T-helper 17 cell (primary cell): ENCODE measurements around the gene GPR17. TPM values are rescaled to one million over a fixed set of nuclear protein-coding genes. Genes with fewer than 3 reads are reported as not detected.

ENCODE experiments used
- ATAC-seq: fragments of 150-1000 bp; cut with Tn5 transposase; 2 replicates; pipeline ENCODE4 v1.10.0; 2021; ENCODE audit warnings: mild to moderate bottlenecking, moderate library complexity
- DNase-seq, 3 donors: peaks; one replicate each; pipeline versions ENCODE4 v3.0.0 to v3.0.0-alpha.2; 2020 to 2021
- H3K9me3 ChIP-seq: one replicate; pipeline ENCODE4 v1.7.0; 2013; ENCODE audit warnings: low read length, mild to moderate bottlenecking; ENCODE audit not compliant: control insufficient read depth, poor library complexity, severe bottlenecking
- H3K27ac Mint-ChIP-seq: one replicate; pipeline ENCODE4 v1.8.0; 2022; ENCODE audit warnings: mild to moderate bottlenecking, moderate library complexity, mixed read lengths
- H3K27me3 Mint-ChIP-seq: one replicate; pipeline ENCODE4 v1.8.0; 2022; ENCODE audit warnings: mixed read lengths
- H3K36me3 Mint-ChIP-seq: one replicate; pipeline ENCODE4 v1.8.0; 2022; ENCODE audit warnings: low read depth, mixed read lengths
- H3K4me1 Mint-ChIP-seq: one replicate; pipeline ENCODE4 v1.8.0; 2022; ENCODE audit warnings: mild to moderate bottlenecking, mixed read lengths
- H3K4me3 Mint-ChIP-seq: one replicate; pipeline ENCODE4 v1.8.0; 2022; ENCODE audit warnings: mild to moderate bottlenecking, moderate library complexity, mixed read lengths
- total RNA-seq, 4 donors: library from RNA in 2 of 4; stranded (reverse) in 2 of 4; gene quantifications; one replicate each; pipeline ENCODE4 v1.2.3 and lab custom pipeline; 2022 to 2026

The GPR17 gene
- total RNA-seq, 2 donors from 2014 or later: not detected

DNA sequence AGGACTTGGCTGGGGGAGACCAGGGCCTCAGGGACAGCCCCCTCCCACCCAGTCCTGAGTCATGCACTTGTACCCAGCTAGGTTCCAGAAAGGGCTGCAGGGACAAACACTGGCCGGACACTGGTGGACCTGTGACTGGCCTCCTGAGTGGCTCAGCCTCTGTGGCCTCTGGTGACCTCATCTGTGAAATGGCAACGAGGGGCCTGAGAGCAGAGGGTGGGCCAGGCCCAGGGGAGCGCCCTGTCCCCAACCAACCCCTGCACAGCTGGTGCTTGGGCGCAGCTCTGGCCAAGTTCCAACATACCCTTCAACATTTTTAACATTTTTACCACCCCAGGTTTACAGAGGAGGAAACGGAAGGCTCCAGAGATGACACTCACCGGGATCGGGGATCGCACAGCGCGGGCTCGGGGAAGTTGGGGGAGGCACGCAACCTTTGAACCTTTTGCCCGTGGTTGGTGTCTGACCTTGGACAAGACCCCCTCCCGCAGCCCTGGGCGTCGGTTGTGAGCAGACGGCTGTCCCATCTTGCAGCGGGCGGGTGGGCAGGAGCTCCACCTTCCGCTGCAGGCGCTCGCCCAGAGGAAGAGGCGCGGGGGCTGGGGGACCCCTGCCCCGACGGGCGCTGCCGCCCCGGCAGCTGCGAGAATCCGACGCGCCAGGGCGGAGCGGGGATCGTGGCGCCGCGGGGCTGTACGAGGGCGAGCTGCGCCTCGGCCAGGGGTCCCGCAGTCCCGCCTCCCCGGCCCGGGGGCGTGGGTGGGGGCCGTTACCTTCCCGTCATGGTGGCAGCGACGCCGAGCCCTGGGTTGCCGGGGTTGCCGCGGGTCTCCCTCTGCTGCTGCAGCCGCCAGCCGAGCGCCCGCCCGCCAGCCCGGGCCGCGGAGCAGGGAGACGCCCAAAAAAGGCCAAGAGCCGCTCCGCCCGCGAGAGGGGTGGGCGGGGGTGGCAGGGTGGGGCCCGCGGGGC, 28.6 kb downstream of the GPR17 start:
- H3K27me3 Mint-ChIP-seq: peaks cover 81% of the 10 kb centered on the region
- DNase-seq (no peak), ATAC-seq (peak; percentile 59)
- H3K9me3 ChIP-seq: no peaks in the 10 kb centered on the region
- peak overlapping the region; percentile 19 for H3K27ac Mint-ChIP-seq
- H3K4me1 Mint-ChIP-seq: peaks cover 16% of the 10 kb centered on the region
- H3K36me3 Mint-ChIP-seq: peaks cover 14% of the 10 kb centered on the region
- H3K4me3 Mint-ChIP-seq: peak overlapping the region; percentile 82

DNA sequence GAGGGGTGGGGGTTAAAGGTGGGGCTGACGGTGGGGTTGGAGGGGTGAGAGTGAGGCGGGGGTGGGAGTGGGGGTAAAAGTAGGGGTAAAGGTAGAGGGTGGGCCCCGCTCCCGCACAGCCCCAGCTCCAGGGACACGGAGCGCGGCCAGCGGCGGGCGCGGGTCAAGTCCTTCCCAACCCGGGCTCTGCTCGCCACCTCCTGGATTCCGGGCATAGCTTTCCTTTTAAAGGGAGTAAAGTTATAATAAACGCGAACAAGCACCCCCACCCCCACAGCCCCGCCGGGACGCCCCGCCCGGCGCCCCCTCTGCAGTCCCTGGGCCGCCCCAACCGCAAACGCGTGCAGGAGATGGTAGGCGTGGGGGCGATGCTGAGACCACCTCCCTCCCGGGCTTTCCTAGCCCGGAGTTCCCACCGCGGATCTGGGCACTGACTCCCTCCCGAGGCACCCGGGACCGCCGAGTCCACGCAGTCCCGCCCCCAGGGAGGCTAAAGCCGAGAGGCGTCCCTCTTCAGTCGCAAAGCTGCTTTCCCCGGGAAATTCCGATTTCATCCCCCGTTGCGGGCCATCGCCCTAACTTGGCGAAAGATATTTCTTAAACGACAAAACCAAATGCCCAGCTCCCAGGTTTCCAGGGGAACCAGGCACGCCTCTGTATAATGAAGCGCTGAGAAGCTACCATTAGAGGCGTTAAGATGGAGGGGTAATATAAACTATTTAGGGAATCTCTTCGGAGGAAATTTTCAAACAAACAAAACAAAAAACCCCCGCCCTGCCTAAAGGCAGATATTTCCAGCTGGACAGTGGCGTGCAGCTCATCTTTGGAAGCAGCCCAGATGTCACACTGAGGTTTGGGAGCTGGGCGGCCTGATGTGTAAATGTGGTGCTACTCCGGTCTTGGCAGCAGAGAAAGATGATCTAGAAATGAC, 29.6 kb downstream of the GPR17 start, which contains the start of gene LIMS2:
LIMS2 (minus strand) TSS at position 200 of the 931 bp plus-strand sequence. CDS start 506 bp downstream, outside the sequence.
- H3K9me3 ChIP-seq: no peaks in the 10 kb centered on the region
- DNase-seq: no peak
- peaks cover 16% of the 10 kb centered on the region for H3K4me1 Mint-ChIP-seq
- no peak for ATAC-seq
- peaks cover 76% of the 10 kb centered on the region for H3K27me3 Mint-ChIP-seq
- H3K36me3 Mint-ChIP-seq: peaks cover 14% of the 10 kb centered on the region
- no peak within 1 kb of the TSS for H3K27ac Mint-ChIP-seq
- peak within 1 kb of the TSS; percentile 82 for H3K4me3 Mint-ChIP-seq

- ATAC-seq (no peak), DNase-seq (no peak)
- H3K9me3 ChIP-seq: no peaks in the 10 kb centered on the region
- Mint-ChIP-seq H3K27ac (no peak overlapping the region), H3K4me3 (peak overlapping the region; percentile 21), H3K4me1 (peaks cover 16% of the 10 kb centered on the region), H3K36me3 (peaks cover 14% of the 10 kb centered on the region), H3K27me3 (peaks cover 69% of the 10 kb centered on the region)
Observed at GRCh38 chr2:127676906-127677305, 31.0 kb downstream of the GPR17 start.

DNA sequence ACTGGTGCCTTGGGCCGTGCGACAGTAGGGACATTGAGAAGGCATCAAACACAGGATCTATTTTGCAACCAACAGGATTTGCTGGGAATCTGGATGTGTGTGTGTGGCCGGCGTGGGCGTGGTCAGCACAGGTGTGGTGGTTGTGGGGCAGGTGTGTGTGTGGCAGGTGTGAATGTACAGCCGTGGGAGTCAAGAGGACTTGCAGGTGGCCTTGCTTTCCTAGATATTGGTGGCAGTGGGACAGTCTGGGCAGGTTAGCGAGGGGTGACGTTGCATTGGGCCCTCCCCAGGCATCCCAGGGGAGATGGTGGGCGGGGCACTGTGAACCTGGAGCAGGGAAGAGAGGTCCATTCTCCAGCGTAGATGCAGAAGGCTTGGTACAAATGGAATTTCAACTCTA, 32.6 kb downstream of the GPR17 start:
- no peak for ATAC-seq
- Mint-ChIP-seq H3K4me1 (peaks cover 11% of the 10 kb centered on the region), H3K27me3 (peaks cover 53% of the 10 kb centered on the region), H3K27ac (no peak overlapping the region), H3K36me3 (peaks cover 9% of the 10 kb centered on the region), H3K4me3 (no peak overlapping the region)
- no peak for DNase-seq
- no peaks in the 10 kb centered on the region for H3K9me3 ChIP-seq

- H3K4me1 Mint-ChIP-seq: peaks cover 9% of the 10 kb centered on the region
- H3K36me3 Mint-ChIP-seq: peaks cover 9% of the 10 kb centered on the region
- no peak for DNase-seq
- H3K9me3 ChIP-seq: no peaks in the 10 kb centered on the region
- H3K4me3 Mint-ChIP-seq: peak overlapping the region; percentile 25
- no peak for ATAC-seq
- peaks cover 53% of the 10 kb centered on the region for H3K27me3 Mint-ChIP-seq
- H3K27ac Mint-ChIP-seq: no peak overlapping the region
Observed at GRCh38 chr2:127678991-127679390, 33.0 kb downstream of the GPR17 start.

GRCh38 chr2:127679680-127680361, 33.9 kb downstream of the GPR17 start:
- Mint-ChIP-seq H3K36me3 (peaks cover 9% of the 10 kb centered on the region), H3K27me3 (peaks cover 50% of the 10 kb centered on the region), H3K27ac (no peak overlapping the region), H3K4me3 (no peak overlapping the region), H3K4me1 (peaks cover 6% of the 10 kb centered on the region)
- ATAC-seq: no peak
- no peak for DNase-seq
- H3K9me3 ChIP-seq: no peaks in the 10 kb centered on the region

DNA sequence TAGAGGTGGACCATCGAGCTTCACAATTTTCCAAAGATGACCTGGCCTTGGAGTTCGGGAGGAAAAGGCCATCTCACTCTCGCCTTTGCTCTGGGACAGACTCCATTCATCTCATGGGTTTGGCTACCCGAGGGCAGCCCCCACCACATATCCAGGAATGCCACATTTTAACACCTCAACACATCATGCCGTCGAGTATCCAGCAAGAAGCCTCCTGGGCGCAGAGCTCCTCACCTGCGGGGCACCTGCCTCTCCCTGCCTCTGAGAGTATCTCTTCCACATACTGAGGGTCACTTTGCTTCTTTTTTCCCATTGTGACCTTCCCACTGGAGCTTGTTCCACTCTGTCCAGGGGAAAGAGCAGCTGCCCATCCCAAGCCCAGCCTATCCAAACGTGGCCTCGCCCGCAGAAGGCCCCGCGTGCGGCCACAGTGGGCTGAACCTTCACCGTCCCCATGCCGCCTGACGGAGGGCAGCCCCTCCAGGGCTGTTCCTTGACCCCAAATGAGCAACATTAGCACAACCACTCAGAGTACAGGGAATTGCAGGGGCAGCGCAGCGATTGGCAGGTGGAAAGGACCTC, 34.8 kb downstream of the GPR17 start:
- Mint-ChIP-seq H3K27ac (no peak overlapping the region), H3K27me3 (peaks cover 51% of the 10 kb centered on the region), H3K4me3 (no peak overlapping the region), H3K36me3 (peaks cover 9% of the 10 kb centered on the region), H3K4me1 (peaks cover 3% of the 10 kb centered on the region)
- DNase-seq (no peak), ATAC-seq (no peak)
- no peaks in the 10 kb centered on the region for H3K9me3 ChIP-seq

DNA sequence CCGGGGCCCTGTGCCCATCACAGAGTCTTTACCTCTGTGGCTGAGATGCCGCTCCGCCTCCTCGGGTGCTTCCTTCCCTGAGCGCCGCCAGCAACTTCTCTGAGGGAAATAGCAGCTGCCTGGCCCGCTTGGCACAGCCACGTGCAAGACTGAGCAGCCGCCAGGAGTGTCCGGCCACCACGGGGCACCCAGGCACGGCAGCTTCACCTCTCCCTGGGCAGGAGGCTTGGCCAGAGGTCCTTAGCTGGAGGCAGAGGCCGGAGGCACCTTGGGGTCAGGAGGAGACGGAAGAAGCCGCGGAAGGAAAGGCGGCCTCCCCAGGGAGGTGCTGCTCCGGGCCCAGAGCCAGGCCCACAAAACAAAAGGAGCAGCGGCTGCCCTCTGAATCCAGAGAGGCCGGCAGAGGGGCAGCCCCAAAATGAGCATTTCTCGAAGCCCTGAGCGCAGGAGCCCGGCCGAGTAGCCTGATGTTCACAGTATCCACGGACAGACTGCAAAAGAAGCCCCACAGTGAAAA, 35.4 kb downstream of the GPR17 start:
- no peaks in the 10 kb centered on the region for H3K9me3 ChIP-seq
- no peak overlapping the region for H3K27ac Mint-ChIP-seq
- ATAC-seq: no peak
- peaks cover 6% of the 10 kb centered on the region for H3K36me3 Mint-ChIP-seq
- DNase-seq: no peak
- H3K4me3 Mint-ChIP-seq: no peak overlapping the region
- peaks cover 46% of the 10 kb centered on the region for H3K27me3 Mint-ChIP-seq
- no peaks in the 10 kb centered on the region for H3K4me1 Mint-ChIP-seq

- DNase-seq: no peak
- no peak overlapping the region for H3K4me3 Mint-ChIP-seq
- no peaks in the 10 kb centered on the region for H3K4me1 Mint-ChIP-seq
- H3K27ac Mint-ChIP-seq: peak overlapping the region; percentile 67
- peaks cover 6% of the 10 kb centered on the region for H3K36me3 Mint-ChIP-seq
- no peak for ATAC-seq
- no peaks in the 10 kb centered on the region for H3K9me3 ChIP-seq
- peaks cover 44% of the 10 kb centered on the region for H3K27me3 Mint-ChIP-seq
Observed at GRCh38 chr2:127681976-127682857, 36.3 kb downstream of the GPR17 start.

DNA sequence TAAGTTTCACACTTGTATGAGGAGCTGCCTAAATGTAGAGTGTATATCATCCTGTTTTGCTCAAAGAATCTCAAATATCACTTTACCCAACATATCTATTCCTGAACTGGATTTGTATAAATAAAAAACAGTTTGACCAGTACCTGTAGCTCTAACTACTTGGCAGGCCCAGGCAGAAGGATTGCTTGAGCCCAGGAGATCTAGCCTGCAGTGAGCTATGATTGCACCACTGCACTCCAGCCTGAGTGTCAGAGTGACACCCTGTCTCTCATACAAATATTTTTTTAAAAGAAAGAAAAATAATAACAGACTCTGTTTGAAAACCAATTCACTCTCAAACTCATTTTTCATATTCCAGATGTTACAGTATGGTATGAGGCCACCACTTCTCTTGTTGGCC, 37.1 kb downstream of the GPR17 start:
- Mint-ChIP-seq H3K4me1 (no peaks in the 10 kb centered on the region), H3K36me3 (peaks cover 6% of the 10 kb centered on the region), H3K27me3 (peaks cover 36% of the 10 kb centered on the region), H3K27ac (no peak overlapping the region), H3K4me3 (no peak overlapping the region)
- DNase-seq (no peak), ATAC-seq (no peak)
- H3K9me3 ChIP-seq: no peaks in the 10 kb centered on the region

GRCh38 chr2:127683757-127684156, 37.8 kb downstream of the GPR17 start:
- H3K4me3 Mint-ChIP-seq: no peak overlapping the region
- ATAC-seq: no peak
- peaks cover 2% of the 10 kb centered on the region for H3K36me3 Mint-ChIP-seq
- DNase-seq: no peak
- no peaks in the 10 kb centered on the region for H3K4me1 Mint-ChIP-seq
- H3K27ac Mint-ChIP-seq: no peak overlapping the region
- H3K27me3 Mint-ChIP-seq: peaks cover 29% of the 10 kb centered on the region
- no peaks in the 10 kb centered on the region for H3K9me3 ChIP-seq
